Upper lobe of left lung (tissue), 4 donors: ENCODE data around the gene HOXC11.

Experiments used
- CTCF ChIP-seq, 6 experiments: fragments of 450-650 bp in 4 of 6; fragments of 200-600 bp in 2 of 6; sonication (generic) in 2 of 6; IDR thresholded peaks; one replicate each; pipeline ENCODE4 v1.5.1; 2016 to 2019; ENCODE audit warnings: antibody characterized with exemption in 6 of 6
- POLR2A ChIP-seq, 4 donors: fragments of 450-650 bp; IDR thresholded peaks; one replicate each; pipeline ENCODE4 v1.5.1; 2016 to 2017; ENCODE audit warnings: antibody characterized with exemption in 4 of 4, mild to moderate bottlenecking in 2 of 4
- POLR2AphosphoS5 ChIP-seq, 2 donors: sonication (generic); formaldehyde crosslinking; IDR thresholded peaks; one replicate each; pipeline ENCODE4 v1.5.1; 2017; ENCODE audit warnings: antibody characterized with exemption in 2 of 2

GRCh38 chr12:54019091-54019811 is 46.3 kb downstream of the HOXC11 start:
- TF ChIP-seq POLR2A (IDR thresholded peaks at IDR 0.05), result no peak
- no peak for TF ChIP-seq CTCF (IDR thresholded peaks at IDR 0.05)
- TF ChIP-seq POLR2AphosphoS5 (IDR thresholded peaks at IDR 0.05), result no peak
